Endothelial cell of umbilical vein (primary cell): ENCODE results near the gene SUGP1. TPM values are rescaled to one million over a fixed set of nuclear protein-coding genes. Genes with fewer than 3 reads are reported as not detected.

Experiments
- BruUV-seq: library from RNA; stranded (reverse); fragments of 400-500 nt; replicated peaks from 2 replicates; lab custom pipeline; 2021; lab: Mats Ljungman, UMichigan
- CTCF ChIA-PET: fragments of 300-600, 350-600 bp; sonication (Branson Sonifier 250); formaldehyde crosslinking; loops from one replicate; lab custom pipeline; 2021; ENCODE audit warnings: antibody characterized with exemption, inconsistent platforms; lab: Charles Lee
- POLR2A ChIA-PET: fragments of 300-600, 350-600 bp; sonication (Branson Sonifier 250); formaldehyde crosslinking; loops from one replicate; lab custom pipeline; 2021; ENCODE audit warnings: antibody characterized with exemption, inconsistent platforms; lab: Charles Lee
- DNase-seq: peaks from one replicate; pipeline ENCODE4 v3.0.0-alpha.2; 2011; ENCODE audit warnings: low read depth, low spot score
- FAIRE-seq: peaks from 2 replicates; lab custom pipeline; 2011; peaks lifted over from hg19 to GRCh38; lab: Jason Lieb, UNC
- H2AFZ ChIP-seq: 2 replicates; pipeline ENCODE4 v1.6.0; 2012; ENCODE audit warnings: low read depth, low read length, control low read depth, inconsistent platforms
- H3K27ac ChIP-seq: 2 replicates; pipeline ENCODE4 v1.5.1; 2011; ENCODE audit warnings: low read depth, mild to moderate bottlenecking, control low read depth, low read length, moderate library complexity; ENCODE audit not compliant: insufficient read depth
- H3K27me3 ChIP-seq, 2 experiments: 2 replicates each; pipeline versions ENCODE4 v1.6.0 to v1.6.1; 2011; ENCODE audit warnings: low read length in 2 of 2, mixed read lengths in 1 of 2; ENCODE audit not compliant: control insufficient read depth in 2 of 2, insufficient read depth in 2 of 2
- H3K36me3 ChIP-seq, 2 experiments: 2 replicates in 1 of 2; 3 replicates in 1 of 2; pipeline ENCODE4 v1.5.1; 2011; ENCODE audit warnings: low read length in 2 of 2, mild to moderate bottlenecking in 1 of 2, moderate library complexity in 1 of 2; ENCODE audit not compliant: control insufficient read depth in 2 of 2, insufficient read depth in 2 of 2; ENCODE audit errors: extremely low read depth in 1 of 2
- H3K4me1 ChIP-seq: 3 replicates; pipeline ENCODE4 v1.5.1; 2011; ENCODE audit warnings: mild to moderate bottlenecking, low read length; ENCODE audit not compliant: control insufficient read depth, insufficient read depth; ENCODE audit errors: extremely low read depth
- H3K4me2 ChIP-seq: 2 replicates; pipeline ENCODE4 v1.6.1; 2011; ENCODE audit warnings: low read length, control low read depth, mixed read lengths; ENCODE audit not compliant: insufficient read depth
- H3K4me3 ChIP-seq, 3 experiments: fragments of 200-600 bp in 1 of 3; sonication (generic), shearing (Covaris generic) in 1 of 3; replicated peaks in 1 of 3; 2 replicates each; pipeline ENCODE4 v1.5.1; 2011 to 2016; ENCODE audit warnings: control low read depth in 3 of 3, low read length in 3 of 3, mild to moderate bottlenecking in 2 of 3, inconsistent platforms in 1 of 3, low read depth in 1 of 3, moderate library complexity in 1 of 3; ENCODE audit not compliant: insufficient read depth in 1 of 3
- H3K79me2 ChIP-seq: 2 replicates; pipeline ENCODE4 v1.6.0; 2012; ENCODE audit warnings: low read length, inconsistent platforms; ENCODE audit not compliant: control insufficient read depth, insufficient read depth
- H3K9ac ChIP-seq: replicated peaks from 2 replicates; pipeline ENCODE3; 2011; ENCODE audit warnings: low read length, control low read depth; ENCODE audit not compliant: insufficient read depth; ENCODE audit errors: extremely low read depth
- H3K9me1 ChIP-seq: replicated peaks from 3 replicates; pipeline ENCODE4 v1.6.0; 2011; ENCODE audit warnings: mild to moderate bottlenecking, low read length; ENCODE audit not compliant: control insufficient read depth, insufficient read depth; ENCODE audit errors: extremely low read depth
- H3K9me3 ChIP-seq: replicated peaks from 2 replicates; pipeline ENCODE4 v1.5.1; 2012; ENCODE audit warnings: low read length, inconsistent platforms; ENCODE audit not compliant: control insufficient read depth, insufficient read depth
- H4K20me1 ChIP-seq: replicated peaks from 2 replicates; pipeline ENCODE3; 2011; ENCODE audit warnings: mild to moderate bottlenecking, low read length; ENCODE audit not compliant: control insufficient read depth, insufficient read depth; ENCODE audit errors: extremely low read depth
- EZH2 ChIP-seq: IDR thresholded peaks from 2 replicates; pipeline ENCODE4 v1.6.1; 2012; ENCODE audit warnings: borderline replicate concordance, low read depth, mild to moderate bottlenecking, moderate library complexity, low read length, inconsistent platforms; ENCODE audit not compliant: severe bottlenecking
- FOS ChIP-seq: IDR thresholded peaks from 2 replicates; pipeline ENCODE4 v1.6.1; 2011; ENCODE audit warnings: mild to moderate bottlenecking, low read length, moderate library complexity, borderline replicate concordance; ENCODE audit not compliant: insufficient read depth
- GATA2 ChIP-seq: IDR thresholded peaks from 2 replicates; pipeline ENCODE4 v1.7.0; 2011; ENCODE audit warnings: low read depth, mild to moderate bottlenecking, moderate library complexity, mixed read lengths, low read length; ENCODE audit not compliant: insufficient read length, insufficient read depth
- JUN ChIP-seq: IDR thresholded peaks from 2 replicates; pipeline ENCODE4 v1.6.1; 2011; ENCODE audit warnings: borderline replicate concordance, low read depth; ENCODE audit not compliant: insufficient read length, insufficient read depth
- MYC ChIP-seq: IDR thresholded peaks from one replicate; pipeline ENCODE4 v1.6.1; 2011; ENCODE audit warnings: mild to moderate bottlenecking, low read depth, low read length
- POLR2A ChIP-seq: IDR thresholded peaks from 2 replicates; pipeline ENCODE4 v1.6.1; 2012; ENCODE audit warnings: low read depth, mild to moderate bottlenecking, control low read depth, low read length
- POLR2AphosphoS5 ChIP-seq: IDR thresholded peaks from 2 replicates; pipeline ENCODE4 v1.6.1; 2012; ENCODE audit warnings: low read depth, mild to moderate bottlenecking, control low read depth, low read length, moderate library complexity; ENCODE audit not compliant: insufficient read depth
- dilution Hi-C: fragments of 300-500 bp; cut with MboI; formaldehyde crosslinking; loops from one replicate; pipeline ENCODE4 v1.15.0; 2019; ENCODE audit warnings: low sequenced_read_pairs; ENCODE audit not compliant: extremely low pct_ligation_motif_present
- intact Hi-C: fragments of 100-400 bp; cut with micrococcal nuclease; formaldehyde crosslinking; loops from one replicate; pipeline ENCODE4 v1.10.0; 2022
- polyA plus RNA-seq, 4 experiments: library from polyadenylated mRNA; depleted of rRNA in 3 of 4; stranded (reverse) in 3 of 4; unstranded in 1 of 4; fragments of >200 nt; gene quantifications; 2 replicates each; pipeline versions ENCODE4 v1.2.1 to v1.2.3, GENCODE V29; 2011 to 2012; ENCODE audit warnings: missing spikeins in 1 of 4
- total RNA-seq: library from RNA; stranded (reverse); gene quantifications from 2 replicates; pipeline ENCODE4 v1.2.3, GENCODE V29; 2021
- TF ChIP-seq, protein P1 (sequence below), 2 donors: IDR thresholded peaks; 1 replicate in 1 of 2; 2 replicates in 1 of 2; pipeline ENCODE4 v1.5.1; 2011; ENCODE audit warnings: low read length in 2 of 2, mild to moderate bottlenecking in 2 of 2, moderate library complexity in 2 of 2, control low read depth in 1 of 2, inconsistent platforms in 1 of 2, low read depth in 1 of 2; ENCODE audit not compliant: insufficient read depth in 1 of 2; ENCODE audit errors: extremely low read depth in 1 of 2
- TF ChIP-seq, protein P2 (sequence below): IDR thresholded peaks from 2 replicates; pipeline ENCODE4 v1.6.1; 2011; ENCODE audit not compliant: insufficient read depth, insufficient read length

SUGP1 gene
- total and polyA plus RNA-seq, 2 donors (not counting 3 experiments of a cell fraction or from before 2014, with no cell fraction given): 41.0 to 64.7 TPM

DNA sequence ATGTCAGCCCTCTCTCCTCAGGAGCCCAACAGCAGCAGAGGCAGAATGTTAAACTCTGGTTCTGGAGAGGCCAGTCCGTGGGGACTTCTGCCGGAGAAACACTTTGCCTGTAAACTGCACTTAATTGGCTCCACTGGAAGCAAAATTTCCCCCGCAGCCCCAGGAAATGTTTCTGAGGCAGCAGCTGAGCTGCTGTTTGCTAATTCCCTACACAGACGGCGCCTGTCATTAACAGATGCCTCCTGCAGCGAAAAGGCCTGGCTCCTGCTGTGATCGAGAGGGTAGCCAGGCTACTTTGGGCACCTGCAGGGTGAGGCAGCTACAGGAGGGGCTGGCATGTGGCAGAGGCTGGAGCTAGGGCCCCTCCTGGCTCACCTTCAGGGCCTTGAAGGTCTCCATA, 42.0 kb downstream of the SUGP1 start:
- Histone ChIP-seq H3K27ac (no peak overlapping the region), H3K36me3 (peaks cover 2 to 34% of the 10 kb centered on the region in 2 experiments), H3K4me1 (no peaks in the 10 kb centered on the region), H4K20me1 (no peaks in the 10 kb centered on the region), H3K9ac (no peak overlapping the region), H2AFZ (no peak overlapping the region), H3K79me2 (no peaks in the 10 kb centered on the region), H3K4me2 (no peak overlapping the region), H3K27me3 (peaks cover 0 to 2% of the 10 kb centered on the region in 2 experiments), H3K9me1 (no peaks in the 10 kb centered on the region), H3K9me3 (no peaks in the 10 kb centered on the region), H3K4me3 (no peak overlapping the region)
- POLR2A ChIA-PET: no interaction called here
- FAIRE-seq (no peak), DNase-seq (no peak)
- CTCF ChIA-PET: no interaction called here
- intact Hi-C loops (no loop called here), dilution Hi-C loops (no loop called here)
- no TSS peak for BruUV-seq
- TF ChIP-seq MYC: no peak
- TF ChIP-seq, protein P1, sequence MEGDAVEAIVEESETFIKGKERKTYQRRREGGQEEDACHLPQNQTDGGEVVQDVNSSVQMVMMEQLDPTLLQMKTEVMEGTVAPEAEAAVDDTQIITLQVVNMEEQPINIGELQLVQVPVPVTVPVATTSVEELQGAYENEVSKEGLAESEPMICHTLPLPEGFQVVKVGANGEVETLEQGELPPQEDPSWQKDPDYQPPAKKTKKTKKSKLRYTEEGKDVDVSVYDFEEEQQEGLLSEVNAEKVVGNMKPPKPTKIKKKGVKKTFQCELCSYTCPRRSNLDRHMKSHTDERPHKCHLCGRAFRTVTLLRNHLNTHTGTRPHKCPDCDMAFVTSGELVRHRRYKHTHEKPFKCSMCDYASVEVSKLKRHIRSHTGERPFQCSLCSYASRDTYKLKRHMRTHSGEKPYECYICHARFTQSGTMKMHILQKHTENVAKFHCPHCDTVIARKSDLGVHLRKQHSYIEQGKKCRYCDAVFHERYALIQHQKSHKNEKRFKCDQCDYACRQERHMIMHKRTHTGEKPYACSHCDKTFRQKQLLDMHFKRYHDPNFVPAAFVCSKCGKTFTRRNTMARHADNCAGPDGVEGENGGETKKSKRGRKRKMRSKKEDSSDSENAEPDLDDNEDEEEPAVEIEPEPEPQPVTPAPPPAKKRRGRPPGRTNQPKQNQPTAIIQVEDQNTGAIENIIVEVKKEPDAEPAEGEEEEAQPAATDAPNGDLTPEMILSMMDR (IDR thresholded peaks at IDR 0.05; ENCODE audit: extremely low read depth in 1 of 2, insufficient read depth in 1 of 2, low read depth in 1 of 2, low read length in 2 of 2): no peak
- no peak for TF ChIP-seq FOS

DNA sequence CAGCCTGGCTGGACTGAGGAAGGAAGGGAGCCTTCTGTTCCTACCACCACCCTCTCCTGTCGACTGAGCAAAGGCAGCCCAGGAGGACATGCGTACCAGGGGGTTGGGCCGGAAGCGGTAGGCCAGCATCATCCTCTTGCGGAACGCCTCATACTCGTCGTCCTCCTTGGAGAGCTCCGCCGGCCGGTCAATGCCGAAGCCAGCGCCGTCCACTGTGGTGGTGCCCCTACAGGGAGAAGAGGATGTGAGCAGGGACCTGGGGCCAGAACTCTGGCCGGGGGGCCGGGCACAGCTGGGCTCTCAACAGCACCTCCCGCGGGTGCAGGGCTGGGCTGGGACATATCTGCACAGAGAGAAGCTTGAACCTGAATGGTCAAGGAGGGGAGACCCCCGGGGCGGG, 43.5 kb downstream of the SUGP1 start:
- H3K4me2 ChIP-seq: no peak overlapping the region
- no peak overlapping the region for H3K27ac ChIP-seq
- dilution Hi-C loops (no loop called here), intact Hi-C loops (no loop called here)
- H2AFZ ChIP-seq: no peak overlapping the region
- TF ChIP-seq JUN (no peak), EZH2 (no peak), POLR2A (no peak), MYC (no peak), POLR2AphosphoS5 (no peak), GATA2 (no peak), FOS (no peak)
- TF ChIP-seq, protein P1 (IDR thresholded peaks at IDR 0.05; ENCODE audit: extremely low read depth in 1 of 2, insufficient read depth in 1 of 2, low read depth in 1 of 2, low read length in 2 of 2): no peak
- TF ChIP-seq, protein P2, sequence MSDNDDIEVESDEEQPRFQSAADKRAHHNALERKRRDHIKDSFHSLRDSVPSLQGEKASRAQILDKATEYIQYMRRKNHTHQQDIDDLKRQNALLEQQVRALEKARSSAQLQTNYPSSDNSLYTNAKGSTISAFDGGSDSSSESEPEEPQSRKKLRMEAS: no peak
- DNase-seq: no peak
- H3K9me3 ChIP-seq: no peaks in the 10 kb centered on the region
- H3K27me3 ChIP-seq: peaks cover 4 to 6% of the 10 kb centered on the region in 2 experiments
- H3K4me1 ChIP-seq: no peaks in the 10 kb centered on the region
- ChIA-PET CTCF (interaction anchor here (1.2 kb wide), 1 partner anchor 14 kb away, joined by 3 read pairs; a partner anchor contains a TSS), POLR2A (no interaction called here)
- H3K36me3 ChIP-seq: peaks cover 2 to 34% of the 10 kb centered on the region in 2 experiments
- no peaks in the 10 kb centered on the region for H4K20me1 ChIP-seq
- no TSS peak for BruUV-seq
- no peak for FAIRE-seq
- H3K9me1 ChIP-seq: no peaks in the 10 kb centered on the region
- H3K4me3 ChIP-seq: no peak overlapping the region
- H3K9ac ChIP-seq: no peak overlapping the region
- no peaks in the 10 kb centered on the region for H3K79me2 ChIP-seq
